Ovary (tissue), 3 donors: ENCODE data around the gene ZBED2.

Experiments used
- CTCF ChIP-seq, 3 donors: fragments of 450-650 bp in 2 of 3; fragments of 200-600 bp in 1 of 3; IDR thresholded peaks; one replicate each; pipeline versions ENCODE4 v1.5.1 to v1.8.0; 2016 to 2022; ENCODE audit warnings: antibody characterized with exemption in 3 of 3, mild to moderate bottlenecking in 1 of 3
- EP300 ChIP-seq: sonication (generic); formaldehyde crosslinking; IDR thresholded peaks from one replicate; pipeline ENCODE4 v1.6.1; 2017; ENCODE audit warnings: antibody characterized with exemption
- POLR2A ChIP-seq: fragments of 450-650 bp; IDR thresholded peaks from one replicate; pipeline ENCODE4 v1.6.1; 2017; ENCODE audit warnings: antibody characterized with exemption, mild to moderate bottlenecking, moderate library complexity
- donor health status: DM: no; HTN: no; CAD: no.

GRCh38 chr3:111594781-111595180, 365 bp downstream of the ZBED2 start:
- no peak for TF ChIP-seq CTCF (IDR thresholded peaks at IDR 0.05)
- no peak for TF ChIP-seq POLR2A
- TF ChIP-seq EP300 = no peak
